ENCODE data around the gene HSPA4L.

Gene HSPA4L

GRCh38 chr4:127772769-127773671 lies 9.1 kb upstream of the HSPA4L start:
- no peak overlapping the region for H3K4me3 ChIP-seq (ENCODE audit: low read length)
- no peaks in the 10 kb centered on the region for H3K27me3 ChIP-seq (ENCODE audit: control insufficient read depth, insufficient read depth, low read length)
- H3K9me3 ChIP-seq (ENCODE audit: control insufficient read depth, low read depth, low read length), result no peaks in the 10 kb centered on the region
- H3K4me1 ChIP-seq (ENCODE audit: control insufficient read depth, low read depth, low read length), result no peaks in the 10 kb centered on the region
- no peak overlapping the region for H3K9ac ChIP-seq (ENCODE audit: low read length)
- H3K36me3 ChIP-seq (ENCODE audit: control insufficient read depth, low read depth, low read length), result no peaks in the 10 kb centered on the region
- no peak overlapping the region for H3K27ac ChIP-seq (ENCODE audit: low read length)

GRCh38 chr4:127775843-127776242 lies 6.3 kb upstream of the HSPA4L start:
- no peaks in the 10 kb centered on the region for H3K36me3 ChIP-seq (ENCODE audit: control insufficient read depth, low read depth, low read length)
- H3K9me3 ChIP-seq (ENCODE audit: control insufficient read depth, low read depth, low read length), result no peaks in the 10 kb centered on the region
- no peaks in the 10 kb centered on the region for H3K4me1 ChIP-seq (ENCODE audit: control insufficient read depth, low read depth, low read length)
- no peak overlapping the region for H3K27ac ChIP-seq (ENCODE audit: low read length)
- no peak overlapping the region for H3K9ac ChIP-seq (ENCODE audit: low read length)
- H3K4me3 ChIP-seq (ENCODE audit: low read length), result no peak overlapping the region
- H3K27me3 ChIP-seq (ENCODE audit: control insufficient read depth, insufficient read depth, low read length), result peaks cover 10% of the 10 kb centered on the region

DNA sequence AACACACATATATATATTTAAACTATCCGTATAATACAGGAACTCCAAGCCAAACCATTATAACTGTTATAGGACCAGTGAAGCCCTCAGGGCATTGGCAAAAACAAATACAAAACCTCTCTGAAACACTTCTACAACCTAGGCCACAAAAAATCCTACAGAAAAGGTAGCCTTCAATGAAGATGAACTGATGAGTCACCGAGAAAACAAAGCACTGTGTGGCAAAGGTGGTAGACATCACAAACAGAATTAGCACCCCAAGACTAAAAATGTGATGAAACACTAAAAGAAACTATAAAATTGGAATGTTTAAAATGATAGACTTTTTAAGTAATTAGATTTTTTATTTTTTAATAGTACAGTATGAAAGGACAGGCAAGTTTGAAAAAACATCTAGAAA lies 5.5 kb upstream of the HSPA4L start:
- peaks cover 17% of the 10 kb centered on the region for H3K27me3 ChIP-seq (ENCODE audit: control insufficient read depth, insufficient read depth, low read length)
- H3K4me1 ChIP-seq (ENCODE audit: control insufficient read depth, low read depth, low read length), result no peaks in the 10 kb centered on the region
- H3K9ac ChIP-seq (ENCODE audit: low read length), result no peak overlapping the region
- no peaks in the 10 kb centered on the region for H3K36me3 ChIP-seq (ENCODE audit: control insufficient read depth, low read depth, low read length)
- H3K27ac ChIP-seq (ENCODE audit: low read length), result no peak overlapping the region
- no peaks in the 10 kb centered on the region for H3K9me3 ChIP-seq (ENCODE audit: control insufficient read depth, low read depth, low read length)
- H3K4me3 ChIP-seq (ENCODE audit: low read length), result no peak overlapping the region

- no peak overlapping the region for H3K9ac ChIP-seq (ENCODE audit: low read length)
Observed at GRCh38 chr4:127777487-127777886, 4.6 kb upstream of the HSPA4L start.

GRCh38 chr4:127778102-127778501 lies 4.0 kb upstream of the HSPA4L start:
- Histone ChIP-seq H3K27me3 (ENCODE audit: control insufficient read depth, insufficient read depth, low read length) (peaks cover 28% of the 10 kb centered on the region), H3K4me3 (ENCODE audit: low read length) (no peak overlapping the region), H3K36me3 (ENCODE audit: control insufficient read depth, low read depth, low read length) (no peaks in the 10 kb centered on the region), H3K4me1 (ENCODE audit: control insufficient read depth, low read depth, low read length) (no peaks in the 10 kb centered on the region), H3K9me3 (ENCODE audit: control insufficient read depth, low read depth, low read length) (no peaks in the 10 kb centered on the region), H3K27ac (ENCODE audit: low read length) (no peak overlapping the region), H3K9ac (ENCODE audit: low read length) (no peak overlapping the region)

More at GRCh38 chr4:127777487-127777886, 4.6 kb upstream of the HSPA4L start:
- peaks cover 22% of the 10 kb centered on the region for H3K27me3 ChIP-seq (ENCODE audit: control insufficient read depth, insufficient read depth, low read length)
- no peak overlapping the region for H3K27ac ChIP-seq (ENCODE audit: low read length)
- H3K4me1 ChIP-seq (ENCODE audit: control insufficient read depth, low read depth, low read length), result no peaks in the 10 kb centered on the region
- H3K36me3 ChIP-seq (ENCODE audit: control insufficient read depth, low read depth, low read length), result no peaks in the 10 kb centered on the region
- no peak overlapping the region for H3K4me3 ChIP-seq (ENCODE audit: low read length)
- no peaks in the 10 kb centered on the region for H3K9me3 ChIP-seq (ENCODE audit: control insufficient read depth, low read depth, low read length)

GRCh38 chr4:127780598-127780997 lies 1.5 kb upstream of the HSPA4L start:
- Histone ChIP-seq H3K27me3 (ENCODE audit: control insufficient read depth, insufficient read depth, low read length) (peaks cover 49% of the 10 kb centered on the region), H3K4me1 (ENCODE audit: control insufficient read depth, low read depth, low read length) (peaks cover 4% of the 10 kb centered on the region), H3K9me3 (ENCODE audit: control insufficient read depth, low read depth, low read length) (no peaks in the 10 kb centered on the region), H3K4me3 (ENCODE audit: low read length) (no peak overlapping the region), H3K9ac (ENCODE audit: low read length) (no peak overlapping the region), H3K27ac (ENCODE audit: low read length) (no peak overlapping the region), H3K36me3 (ENCODE audit: control insufficient read depth, low read depth, low read length) (no peaks in the 10 kb centered on the region)

GRCh38 chr4:127781300-127782024 lies 660 bp upstream of the HSPA4L start:
- H3K27ac ChIP-seq (ENCODE audit: low read length), result no peak overlapping the region

GRCh38 chr4:127782025-127782274 lies 172 bp upstream of the HSPA4L start:
- peak overlapping the region; percentile 58 for H3K9ac ChIP-seq (ENCODE audit: low read length)
- H3K27ac ChIP-seq (ENCODE audit: low read length), result no peak overlapping the region
- no peaks in the 10 kb centered on the region for H3K36me3 ChIP-seq (ENCODE audit: control insufficient read depth, low read depth, low read length)
- H3K27me3 ChIP-seq (ENCODE audit: control insufficient read depth, insufficient read depth, low read length), result peaks cover 49% of the 10 kb centered on the region
- peaks cover 4% of the 10 kb centered on the region for H3K4me1 ChIP-seq (ENCODE audit: control insufficient read depth, low read depth, low read length)
- no peaks in the 10 kb centered on the region for H3K9me3 ChIP-seq (ENCODE audit: control insufficient read depth, low read depth, low read length)
- H3K4me3 ChIP-seq (ENCODE audit: low read length), result peak overlapping the region; percentile 90

More at GRCh38 chr4:127781300-127782024, 660 bp upstream of the HSPA4L start:
- H3K4me3 ChIP-seq (ENCODE audit: low read length), result peak overlapping the region; percentile 90
- no peaks in the 10 kb centered on the region for H3K36me3 ChIP-seq (ENCODE audit: control insufficient read depth, low read depth, low read length)
- peaks cover 4% of the 10 kb centered on the region for H3K4me1 ChIP-seq (ENCODE audit: control insufficient read depth, low read depth, low read length)
- H3K27me3 ChIP-seq (ENCODE audit: control insufficient read depth, insufficient read depth, low read length), result peaks cover 49% of the 10 kb centered on the region
- peak overlapping the region; percentile 58 for H3K9ac ChIP-seq (ENCODE audit: low read length)
- H3K9me3 ChIP-seq (ENCODE audit: control insufficient read depth, low read depth, low read length), result no peaks in the 10 kb centered on the region

- Histone ChIP-seq H3K36me3 (ENCODE audit: control insufficient read depth, low read depth, low read length) (no peaks in the 10 kb centered on the region), H3K27ac (ENCODE audit: low read length) (no peak overlapping the region), H3K4me1 (ENCODE audit: control insufficient read depth, low read depth, low read length) (peaks cover 4% of the 10 kb centered on the region), H3K4me3 (ENCODE audit: low read length) (peak overlapping the region; percentile 90), H3K9ac (ENCODE audit: low read length) (peak overlapping the region; percentile 58), H3K9me3 (ENCODE audit: control insufficient read depth, low read depth, low read length) (no peaks in the 10 kb centered on the region), H3K27me3 (ENCODE audit: control insufficient read depth, insufficient read depth, low read length) (peaks cover 49% of the 10 kb centered on the region)
Observed at GRCh38 chr4:127783026-127783769, 1.1 kb downstream of the HSPA4L start.

DNA sequence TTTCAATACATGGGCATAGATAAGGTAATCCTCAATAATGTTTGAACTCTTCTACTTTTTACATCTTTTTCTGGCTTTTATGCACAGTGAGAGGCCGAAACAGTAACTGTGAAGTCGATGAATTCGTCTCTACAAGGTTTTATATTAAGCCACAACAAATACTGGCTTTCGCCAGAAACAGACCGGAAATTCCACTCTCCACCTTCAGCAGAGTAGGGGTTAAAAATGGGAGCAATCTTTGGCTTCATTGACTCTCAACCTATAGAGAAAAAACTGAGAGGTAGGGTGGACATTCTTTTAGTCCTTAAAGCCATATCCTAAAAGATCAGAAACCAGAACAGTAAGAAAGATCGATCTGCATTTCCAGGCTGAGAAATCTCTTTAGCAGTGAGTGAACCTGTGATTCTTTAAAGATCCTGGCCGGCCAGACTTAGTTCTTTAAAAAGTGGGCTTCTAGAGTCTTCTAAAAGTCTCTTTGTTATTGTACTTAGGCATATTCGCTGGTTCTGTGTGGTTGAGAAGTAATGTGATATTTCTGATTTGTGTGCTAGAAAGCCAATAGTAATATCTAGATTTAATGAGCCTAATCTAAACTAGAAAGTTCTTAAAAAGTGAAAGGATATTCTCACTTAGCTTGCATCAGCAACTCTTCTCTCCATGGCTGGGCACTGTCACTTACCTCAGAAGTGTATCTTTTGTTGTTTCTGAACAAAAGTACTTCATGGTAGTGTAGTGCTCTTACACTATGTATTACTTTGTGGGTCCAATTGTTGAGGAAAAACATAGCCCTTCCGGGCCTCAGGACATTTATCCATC lies 2.0 kb downstream of the HSPA4L start:
- H3K36me3 ChIP-seq (ENCODE audit: control insufficient read depth, low read depth, low read length), result no peaks in the 10 kb centered on the region
- H3K4me1 ChIP-seq (ENCODE audit: control insufficient read depth, low read depth, low read length), result peaks cover 4% of the 10 kb centered on the region
- no peak overlapping the region for H3K27ac ChIP-seq (ENCODE audit: low read length)
- no peaks in the 10 kb centered on the region for H3K9me3 ChIP-seq (ENCODE audit: control insufficient read depth, low read depth, low read length)
- H3K9ac ChIP-seq (ENCODE audit: low read length), result no peak overlapping the region
- peaks cover 49% of the 10 kb centered on the region for H3K27me3 ChIP-seq (ENCODE audit: control insufficient read depth, insufficient read depth, low read length)
- no peak overlapping the region for H3K4me3 ChIP-seq (ENCODE audit: low read length)

GRCh38 chr4:127788517-127788916 lies 6.4 kb downstream of the HSPA4L start:
- Histone ChIP-seq H3K9me3 (ENCODE audit: control insufficient read depth, low read depth, low read length) (no peaks in the 10 kb centered on the region), H3K4me1 (ENCODE audit: control insufficient read depth, low read depth, low read length) (no peaks in the 10 kb centered on the region), H3K27ac (ENCODE audit: low read length) (no peak overlapping the region), H3K4me3 (ENCODE audit: low read length) (no peak overlapping the region), H3K27me3 (ENCODE audit: control insufficient read depth, insufficient read depth, low read length) (peaks cover 16% of the 10 kb centered on the region), H3K36me3 (ENCODE audit: control insufficient read depth, low read depth, low read length) (no peaks in the 10 kb centered on the region), H3K9ac (ENCODE audit: low read length) (no peak overlapping the region)

All from iPS-18a (cell line).